Ovary (tissue), 9 donors: Measurements from ENCODE around the gene ISG20. TPM values are rescaled to one million over a fixed set of nuclear protein-coding genes. Genes with fewer than 3 reads are reported as not detected.

ENCODE experiments used
- DNase-seq, 5 donors: peaks; one replicate each; pipeline ENCODE4 v3.0.0-alpha.2; 2019 to 2020
- H3K27ac ChIP-seq, 2 donors: fragments of 200-600 bp; one replicate each; pipeline versions ENCODE4 v1.5.1 to v1.8.0; 2019 to 2022
- H3K27me3 ChIP-seq: fragments of 200-600 bp; one replicate; pipeline ENCODE4 v1.8.0; 2022
- H3K36me3 ChIP-seq: fragments of 200-600 bp; sonication (generic); one replicate; pipeline ENCODE4 v1.5.1; 2019
- H3K4me1 ChIP-seq: one replicate; pipeline ENCODE4 v1.8.1; 2013; ENCODE audit warnings: mild to moderate bottlenecking, moderate library complexity; ENCODE audit not compliant: insufficient read depth
- H3K4me3 ChIP-seq: fragments of 200-600 bp; sonication (generic); one replicate; pipeline ENCODE4 v1.5.1; 2017
- H3K9me3 ChIP-seq, 2 donors: fragments of 200-600 bp in 1 of 2; sonication (generic) in 1 of 2; one replicate each; pipeline versions ENCODE4 v1.5.1 to v1.8.1; 2013 to 2019; ENCODE audit warnings: mild to moderate bottlenecking in 1 of 2, moderate library complexity in 1 of 2
- CTCF ChIP-seq, 3 donors: fragments of 450-650 bp in 2 of 3; fragments of 200-600 bp in 1 of 3; IDR thresholded peaks; one replicate each; pipeline versions ENCODE4 v1.5.1 to v1.8.0; 2016 to 2022; ENCODE audit warnings: antibody characterized with exemption in 3 of 3, mild to moderate bottlenecking in 1 of 3
- EP300 ChIP-seq: sonication (generic); formaldehyde crosslinking; IDR thresholded peaks from one replicate; pipeline ENCODE4 v1.6.1; 2017; ENCODE audit warnings: antibody characterized with exemption
- POLR2A ChIP-seq: fragments of 450-650 bp; IDR thresholded peaks from one replicate; pipeline ENCODE4 v1.6.1; 2017; ENCODE audit warnings: antibody characterized with exemption, mild to moderate bottlenecking, moderate library complexity
- WGBS, 3 donors: extraction: QIAGEN DNeasy Blood & Tissue Kit in 1 of 3; methylation state at CpG; one replicate each; pipeline versions ENCODE4 v1.1.5 to v1.1.7; 2013 to 2017; 5-methylcytosine and 5-hydroxymethylcytosine counted together
- intact Hi-C, 4 donors: fragments of 100-400 bp; cut with DNase I; formaldehyde crosslinking; loops; one replicate each; pipeline versions ENCODE4 v1.11.0 to v1.15.1; 2022 to 2023
- polyA plus RNA-seq, 2 donors: library from polyadenylated mRNA; stranded (reverse); fragments of 200-250 nt in 1 of 2; fragments of 350-450 nt in 1 of 2; fragmentation: Illumina TruSeq in 1 of 2; extraction: RNeasy Lipid Tissue Mini Kit (QIAGEN cat#74804) in 1 of 2; gene quantifications; one replicate each; pipeline ENCODE4 v1.2.3, GENCODE V29; 2013 to 2014
- total RNA-seq, 7 donors: library from RNA; depleted of rRNA in 2 of 7; stranded (reverse); fragments of >200 nt in 2 of 7; fragmentation: NEBNext Ultra II Directional in 3 of 7; extraction: Animal tissue kit (Norgen Biotek cat#: 25700) in 3 of 7; gene quantifications; one replicate each; pipeline versions ENCODE4 v1.1.0 to v1.2.4, GENCODE V29; 2016 to 2023
- donor health status: DM: no; HTN: no; CAD: no; lungs with moderate emphysema.
- donor health status: DM: no; HTN: no; CAD: no.
- donor health status: Bipolar disorder and iron deficiency.
- donor health status: DM: yes; HTN: yes; CAD: no.
- donor health status: DM: no; HTN: no; CAD: no.
- donor health status: DM: yes; HTN: yes; CAD: no.

Gene ISG20
- total and polyA plus RNA-seq, 9 donors: 0.88 to 58.6 (median 14.5) TPM

- no peak overlapping the region for H3K4me3 ChIP-seq
- no peaks in the 10 kb centered on the region for H3K27me3 ChIP-seq
- TF ChIP-seq POLR2A (no peak), CTCF (IDR thresholded peaks at IDR 0.05) (no peak), EP300 (no peak)
- H3K9me3 ChIP-seq: no peaks in the 10 kb centered on the region
- H3K4me1 ChIP-seq: no peaks in the 10 kb centered on the region
- H3K36me3 ChIP-seq: no peaks in the 10 kb centered on the region
- WGBS, 3 donors: 88 to 90% (median 90%) methylated on average over 8 of the region's 8 CpGs
- no peak for DNase-seq
- H3K27ac ChIP-seq: no peak overlapping the region
- intact Hi-C loops: no loop called here
Measured at GRCh38 chr15:88695101-88695500, 56.3 kb downstream of the ISG20 start.

GRCh38 chr15:88695691-88696251 lies 57.0 kb downstream of the ISG20 start:
- H3K27ac ChIP-seq: no peak overlapping the region
- no peak overlapping the region for H3K4me3 ChIP-seq
- TF ChIP-seq POLR2A: no peak
- TF ChIP-seq CTCF (IDR thresholded peaks at IDR 0.05): no peak
- no peak for TF ChIP-seq EP300
- H3K4me1 ChIP-seq: no peaks in the 10 kb centered on the region
- H3K36me3 ChIP-seq: no peaks in the 10 kb centered on the region
- 46 to 64% (median 48%) methylated on average over 20 of the region's 20 CpGs for WGBS, 3 donors
- intact Hi-C loops: no loop called here
- no peaks in the 10 kb centered on the region for H3K27me3 ChIP-seq
- H3K9me3 ChIP-seq: no peaks in the 10 kb centered on the region
- DNase-seq: no peak

GRCh38 chr15:88696254-88696653 lies 57.4 kb downstream of the ISG20 start:
- no peak overlapping the region for H3K27ac ChIP-seq
- H3K9me3 ChIP-seq: no peaks in the 10 kb centered on the region
- TF ChIP-seq CTCF (IDR thresholded peaks at IDR 0.05): no peak
- TF ChIP-seq POLR2A: no peak
- no peak for TF ChIP-seq EP300
- intact Hi-C loops: no loop called here
- H3K4me1 ChIP-seq: no peaks in the 10 kb centered on the region
- DNase-seq: no peak
- WGBS, 3 donors: 63 to 76% (median 64%) methylated on average over 3 of the region's 3 CpGs
- no peaks in the 10 kb centered on the region for H3K36me3 ChIP-seq
- H3K27me3 ChIP-seq: no peaks in the 10 kb centered on the region
- H3K4me3 ChIP-seq: no peak overlapping the region

GRCh38 chr15:88697276-88697675 lies 58.5 kb downstream of the ISG20 start:
- DNase-seq: no peak
- intact Hi-C loops: no loop called here

More at GRCh38 chr15:88697276-88697675, 58.5 kb downstream of the ISG20 start:
- TF ChIP-seq EP300: no peak
- no peak for TF ChIP-seq CTCF (IDR thresholded peaks at IDR 0.05)
- no peak for TF ChIP-seq POLR2A
- Histone ChIP-seq H3K4me1 (no peaks in the 10 kb centered on the region), H3K9me3 (no peaks in the 10 kb centered on the region), H3K4me3 (no peak overlapping the region), H3K27me3 (no peaks in the 10 kb centered on the region), H3K27ac (no peak overlapping the region), H3K36me3 (no peaks in the 10 kb centered on the region)
- 83 to 84% (median 84%) methylated on average over 9 of the region's 9 CpGs for WGBS, 3 donors
